ENCODE data around the gene PACSIN2. TPM values are rescaled to one million over a fixed set of nuclear protein-coding genes. Genes with fewer than 3 reads are reported as not detected.

Gene PACSIN2
- total and polyA plus RNA-seq, 2 of the 13 experiments (the other 11 are each of a cell fraction or from before 2014, with no cell fraction given) = 54.1 to 68.8 TPM

DNA sequence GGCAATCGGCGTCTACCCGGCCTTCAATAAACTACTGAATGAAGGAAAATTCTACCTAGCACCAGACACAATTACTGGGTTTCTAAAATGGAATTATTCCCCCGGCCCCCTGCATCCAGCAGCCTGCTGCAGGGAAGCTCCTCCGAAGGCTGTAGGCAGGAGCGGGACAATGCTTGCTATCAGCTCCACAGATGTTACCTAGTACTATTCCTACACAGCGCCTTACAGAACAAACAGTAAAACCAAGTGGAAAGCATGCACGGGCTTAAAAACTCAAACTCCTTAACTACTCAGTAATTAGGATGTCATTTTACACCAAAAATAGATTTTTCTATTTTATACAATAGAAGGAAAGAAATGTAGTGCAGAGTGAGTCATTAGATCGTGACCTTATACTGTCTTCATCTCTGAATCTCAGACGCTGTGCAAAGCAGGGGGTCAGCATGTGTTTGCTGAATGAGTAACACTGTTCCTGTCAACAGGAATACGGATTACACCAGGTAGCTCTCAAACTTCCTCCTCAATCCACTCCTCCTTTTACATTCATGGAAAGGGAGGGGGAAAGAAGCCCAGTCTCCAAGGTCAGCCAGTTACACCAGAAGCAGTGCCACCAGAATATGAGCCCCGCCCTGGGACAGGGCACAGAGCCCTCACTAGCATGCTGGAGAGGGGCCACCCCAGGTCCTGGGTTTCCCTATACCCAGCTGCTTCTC lies 74.9 kb downstream of the PACSIN2 start (continued):
- TF ChIP-seq HDAC6 (IDR thresholded peaks at IDR 0.05; ENCODE audit: low read depth, low read length) (no peak), BATF2 (CRISPR knock-in tag; IDR thresholded peaks at IDR 0.05) (no peak), ZSCAN30 (CRISPR knock-in tag; IDR thresholded peaks at IDR 0.05) (no peak), ZNF75D (CRISPR knock-in tag; IDR thresholded peaks at IDR 0.05; ENCODE audit: borderline replicate concordance) (no peak), ZNF564 (CRISPR knock-in tag; IDR thresholded peaks at IDR 0.05) (no peak), ZNF878 (CRISPR knock-in tag; IDR thresholded peaks at IDR 0.05) (no peak), PLSCR1 (CRISPR knock-in tag; IDR thresholded peaks at IDR 0.05; ENCODE audit: borderline replicate concordance) (no peak), RBFOX2 (IDR thresholded peaks at IDR 0.05; ENCODE audit: low read depth, low read length) (no peak), ZNF761 (CRISPR knock-in tag; conservative IDR thresholded peaks at IDR 0.05) (no peak), KMT2A (CRISPR knock-in tag; IDR thresholded peaks at IDR 0.05) (no peak), IKZF1 (IDR thresholded peaks at IDR 0.05) (no peak), ZNF660 (CRISPR knock-in tag; IDR thresholded peaks at IDR 0.05; ENCODE audit: borderline replicate concordance, low read depth) (no peak), GRHL1 (CRISPR knock-in tag; conservative IDR thresholded peaks at IDR 0.05) (no peak), TSC22D2 (CRISPR knock-in tag; IDR thresholded peaks at IDR 0.05; ENCODE audit: borderline replicate concordance) (no peak), ZNF224 (CRISPR knock-in tag; IDR thresholded peaks at IDR 0.05) (0 out of 2 replicates have a peak, but pooled peaks have one; percentile 30), ZBTB26 (CRISPR knock-in tag; IDR thresholded peaks at IDR 0.05; ENCODE audit: borderline replicate concordance) (0 out of 2 replicates have a peak, but pooled peaks have one; percentile 45), SETDB1 (CRISPR knock-in tag; IDR thresholded peaks at IDR 0.05; ENCODE audit: borderline replicate concordance) (no peak), ARNT2 (CRISPR knock-in tag; IDR thresholded peaks at IDR 0.05; ENCODE audit: low read depth) (no peak), NFE2L1 (CRISPR knock-in tag; IDR thresholded peaks at IDR 0.05; ENCODE audit: borderline replicate concordance) (no peak), ZNF740 (CRISPR knock-in tag; IDR thresholded peaks at IDR 0.05) (no peak), MLLT10 (CRISPR knock-in tag; IDR thresholded peaks at IDR 0.05) (no peak), ZBTB8A (CRISPR knock-in tag; IDR thresholded peaks at IDR 0.05; ENCODE audit: borderline replicate concordance, low read depth) (no peak), ZNF780A (CRISPR knock-in tag; IDR thresholded peaks at IDR 0.05) (no peak)
- TF ChIP-seq, protein P1, sequence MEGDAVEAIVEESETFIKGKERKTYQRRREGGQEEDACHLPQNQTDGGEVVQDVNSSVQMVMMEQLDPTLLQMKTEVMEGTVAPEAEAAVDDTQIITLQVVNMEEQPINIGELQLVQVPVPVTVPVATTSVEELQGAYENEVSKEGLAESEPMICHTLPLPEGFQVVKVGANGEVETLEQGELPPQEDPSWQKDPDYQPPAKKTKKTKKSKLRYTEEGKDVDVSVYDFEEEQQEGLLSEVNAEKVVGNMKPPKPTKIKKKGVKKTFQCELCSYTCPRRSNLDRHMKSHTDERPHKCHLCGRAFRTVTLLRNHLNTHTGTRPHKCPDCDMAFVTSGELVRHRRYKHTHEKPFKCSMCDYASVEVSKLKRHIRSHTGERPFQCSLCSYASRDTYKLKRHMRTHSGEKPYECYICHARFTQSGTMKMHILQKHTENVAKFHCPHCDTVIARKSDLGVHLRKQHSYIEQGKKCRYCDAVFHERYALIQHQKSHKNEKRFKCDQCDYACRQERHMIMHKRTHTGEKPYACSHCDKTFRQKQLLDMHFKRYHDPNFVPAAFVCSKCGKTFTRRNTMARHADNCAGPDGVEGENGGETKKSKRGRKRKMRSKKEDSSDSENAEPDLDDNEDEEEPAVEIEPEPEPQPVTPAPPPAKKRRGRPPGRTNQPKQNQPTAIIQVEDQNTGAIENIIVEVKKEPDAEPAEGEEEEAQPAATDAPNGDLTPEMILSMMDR (CRISPR knock-in tag; IDR thresholded peaks at IDR 0.05) = 0 out of 2 replicates have a peak, but pooled peaks have one; percentile 4
